T-helper 17 cell (primary cell): ENCODE measurements around the gene PPM1F. TPM values are rescaled to one million over a fixed set of nuclear protein-coding genes. Genes with fewer than 3 reads are reported as not detected.

Source experiments
- ATAC-seq: fragments of 150-1000 bp; cut with Tn5 transposase; 2 replicates; pipeline ENCODE4 v1.10.0; 2021; ENCODE audit warnings: mild to moderate bottlenecking, moderate library complexity
- DNase-seq, 3 donors: peaks; one replicate each; pipeline versions ENCODE4 v3.0.0 to v3.0.0-alpha.2; 2020 to 2021
- H3K9me3 ChIP-seq: one replicate; pipeline ENCODE4 v1.7.0; 2013; ENCODE audit warnings: low read length, mild to moderate bottlenecking; ENCODE audit not compliant: control insufficient read depth, poor library complexity, severe bottlenecking
- H3K27ac Mint-ChIP-seq: one replicate; pipeline ENCODE4 v1.8.0; 2022; ENCODE audit warnings: mild to moderate bottlenecking, moderate library complexity, mixed read lengths
- H3K27me3 Mint-ChIP-seq: one replicate; pipeline ENCODE4 v1.8.0; 2022; ENCODE audit warnings: mixed read lengths
- H3K36me3 Mint-ChIP-seq: one replicate; pipeline ENCODE4 v1.8.0; 2022; ENCODE audit warnings: low read depth, mixed read lengths
- H3K4me1 Mint-ChIP-seq: one replicate; pipeline ENCODE4 v1.8.0; 2022; ENCODE audit warnings: mild to moderate bottlenecking, mixed read lengths
- H3K4me3 Mint-ChIP-seq: one replicate; pipeline ENCODE4 v1.8.0; 2022; ENCODE audit warnings: mild to moderate bottlenecking, moderate library complexity, mixed read lengths
- total RNA-seq, 4 donors: library from RNA in 2 of 4; stranded (reverse) in 2 of 4; gene quantifications; one replicate each; pipeline ENCODE4 v1.2.3 and lab custom pipeline; 2022 to 2026

PPM1F gene
- total RNA-seq, 2 donors from 2014 or later, result 15.8 to 16.2 TPM

- peaks cover under 1% of the 10 kb centered on the region for H3K36me3 Mint-ChIP-seq
- H3K4me1 Mint-ChIP-seq, result no peaks in the 10 kb centered on the region
- H3K27me3 Mint-ChIP-seq, result no peaks in the 10 kb centered on the region
- H3K27ac Mint-ChIP-seq, result no peak overlapping the region
- H3K4me3 Mint-ChIP-seq, result no peak overlapping the region
- DNase-seq (no peak), ATAC-seq (no peak)
- no peaks in the 10 kb centered on the region for H3K9me3 ChIP-seq
These were observed 9.4 kb upstream of the PPM1F start for GRCh38 chr22:21961886-21962654.

GRCh38 chr22:21961127-21961867, 8.6 kb upstream of the PPM1F start:
- no peaks in the 10 kb centered on the region for H3K9me3 ChIP-seq
- Mint-ChIP-seq H3K4me3 (no peak overlapping the region), H3K36me3 (no peaks in the 10 kb centered on the region), H3K27me3 (no peaks in the 10 kb centered on the region), H3K27ac (no peak overlapping the region), H3K4me1 (no peaks in the 10 kb centered on the region)
- no peak for DNase-seq
- ATAC-seq, result no peak

- H3K4me1 Mint-ChIP-seq, result no peaks in the 10 kb centered on the region
- H3K36me3 Mint-ChIP-seq, result no peaks in the 10 kb centered on the region
- peak overlapping the region; percentile 19 for H3K27ac Mint-ChIP-seq
- H3K9me3 ChIP-seq, result no peaks in the 10 kb centered on the region
- DNase-seq (no peak), ATAC-seq (no peak)
- H3K4me3 Mint-ChIP-seq, result no peak overlapping the region
- no peaks in the 10 kb centered on the region for H3K27me3 Mint-ChIP-seq
These were observed 7.8 kb upstream of the PPM1F start for GRCh38 chr22:21960200-21961126.

- no peaks in the 10 kb centered on the region for H3K9me3 ChIP-seq
- no peak for ATAC-seq
- H3K27me3 Mint-ChIP-seq, result no peaks in the 10 kb centered on the region
- no peak for DNase-seq
- H3K27ac Mint-ChIP-seq, result peak overlapping the region; percentile 19
- H3K4me1 Mint-ChIP-seq, result no peaks in the 10 kb centered on the region
- H3K4me3 Mint-ChIP-seq, result no peak overlapping the region
- H3K36me3 Mint-ChIP-seq, result no peaks in the 10 kb centered on the region
These were observed 6.8 kb upstream of the PPM1F start for GRCh38 chr22:21959274-21960074.

GRCh38 chr22:21958360-21959273, 6.0 kb upstream of the PPM1F start:
- Mint-ChIP-seq H3K27ac (no peak overlapping the region), H3K4me3 (no peak overlapping the region), H3K36me3 (no peaks in the 10 kb centered on the region), H3K4me1 (no peaks in the 10 kb centered on the region), H3K27me3 (no peaks in the 10 kb centered on the region)
- ATAC-seq, result no peak
- no peak for DNase-seq
- no peaks in the 10 kb centered on the region for H3K9me3 ChIP-seq

- H3K27ac Mint-ChIP-seq, result no peak overlapping the region
- ATAC-seq, result no peak
These were observed 650 bp downstream of the PPM1F start for GRCh38 chr22:21951931-21952465.

GRCh38 chr22:21951062-21951461, 1.6 kb downstream of the PPM1F start:
- no peaks in the 10 kb centered on the region for H3K9me3 ChIP-seq
- peaks cover 21% of the 10 kb centered on the region for H3K4me1 Mint-ChIP-seq
- H3K4me3 Mint-ChIP-seq, result peak overlapping the region; percentile 66
- no peaks in the 10 kb centered on the region for H3K27me3 Mint-ChIP-seq
- H3K36me3 Mint-ChIP-seq, result no peaks in the 10 kb centered on the region
- no peak for DNase-seq
- ATAC-seq, result no peak
- H3K27ac Mint-ChIP-seq, result no peak overlapping the region

More at GRCh38 chr22:21951931-21952465, 650 bp downstream of the PPM1F start:
- peaks cover 16% of the 10 kb centered on the region for H3K4me1 Mint-ChIP-seq
- no peaks in the 10 kb centered on the region for H3K27me3 Mint-ChIP-seq
- no peaks in the 10 kb centered on the region for H3K9me3 ChIP-seq
- no peak for DNase-seq
- H3K4me3 Mint-ChIP-seq, result peak overlapping the region; percentile 85
- H3K36me3 Mint-ChIP-seq, result no peaks in the 10 kb centered on the region

- no peak overlapping the region for H3K4me3 Mint-ChIP-seq
- ATAC-seq (no peak), DNase-seq (no peak)
- peaks cover 26% of the 10 kb centered on the region for H3K4me1 Mint-ChIP-seq
- H3K27ac Mint-ChIP-seq, result no peak overlapping the region
- no peaks in the 10 kb centered on the region for H3K27me3 Mint-ChIP-seq
- no peaks in the 10 kb centered on the region for H3K9me3 ChIP-seq
- H3K36me3 Mint-ChIP-seq, result no peaks in the 10 kb centered on the region
These were observed 2.7 kb downstream of the PPM1F start for GRCh38 chr22:21949948-21950347.

GRCh38 chr22:21949569-21949918, 3.1 kb downstream of the PPM1F start:
- H3K9me3 ChIP-seq, result no peaks in the 10 kb centered on the region
- DNase-seq (no peak), ATAC-seq (no peak)
- Mint-ChIP-seq H3K4me3 (no peak overlapping the region), H3K27me3 (no peaks in the 10 kb centered on the region), H3K4me1 (peaks cover 27% of the 10 kb centered on the region), H3K36me3 (no peaks in the 10 kb centered on the region), H3K27ac (no peak overlapping the region)

GRCh38 chr22:21948824-21949568, 3.7 kb downstream of the PPM1F start:
- Mint-ChIP-seq H3K4me3 (no peak overlapping the region), H3K27ac (no peak overlapping the region), H3K4me1 (peaks cover 27% of the 10 kb centered on the region), H3K27me3 (no peaks in the 10 kb centered on the region), H3K36me3 (no peaks in the 10 kb centered on the region)
- H3K9me3 ChIP-seq, result no peaks in the 10 kb centered on the region
- no peak for DNase-seq
- no peak for ATAC-seq

- no peak for DNase-seq
These were observed 4.3 kb downstream of the PPM1F start for GRCh38 chr22:21948390-21948789.

More at GRCh38 chr22:21948390-21948789, 4.3 kb downstream of the PPM1F start:
- no peak for ATAC-seq
- Mint-ChIP-seq H3K27me3 (no peaks in the 10 kb centered on the region), H3K4me3 (no peak overlapping the region), H3K27ac (no peak overlapping the region), H3K4me1 (peaks cover 27% of the 10 kb centered on the region), H3K36me3 (no peaks in the 10 kb centered on the region)
- H3K9me3 ChIP-seq, result no peaks in the 10 kb centered on the region
